Spleen (tissue), 11 donors: ENCODE data around the gene DMRTC2. TPM values are rescaled to one million over a fixed set of nuclear protein-coding genes. Genes with fewer than 3 reads are reported as not detected.

Source experiments
- DNase-seq: peaks from one replicate; pipeline ENCODE4 v3.0.0-alpha.2; 2020
- H3K27ac ChIP-seq, 8 donors: fragments of 200-600 bp; sonication (generic) in 7 of 8; 1 replicate in 4 of 8; 2 replicates in 4 of 8; pipeline versions ENCODE4 v1.5.0 to v1.8.0; 2016 to 2021; ENCODE audit warnings: inconsistent platforms in 4 of 8, mild to moderate bottlenecking in 4 of 8, moderate library complexity in 1 of 8
- H3K27me3 ChIP-seq, 7 donors: fragments of 200-600 bp; sonication (generic) in 6 of 7; replicated peaks in 1 of 7; 1 replicate in 4 of 7; 2 replicates in 3 of 7; pipeline versions ENCODE4 v1.5.0 to v1.8.0; 2016 to 2021; ENCODE audit warnings: inconsistent platforms in 3 of 7, mild to moderate bottlenecking in 1 of 7
- H3K36me3 ChIP-seq, 6 donors: fragments of 200-600 bp; sonication (generic) in 5 of 6; 1 replicate in 4 of 6; 2 replicates in 2 of 6; pipeline versions ENCODE4 v1.5.0 to v1.8.0; 2016 to 2021; ENCODE audit warnings: inconsistent platforms in 2 of 6
- H3K4me1 ChIP-seq, 6 donors: fragments of 200-600 bp; sonication (generic) in 5 of 6; 1 replicate in 3 of 6; 2 replicates in 3 of 6; pipeline versions ENCODE4 v1.5.0 to v1.8.0; 2016 to 2021; ENCODE audit warnings: inconsistent platforms in 3 of 6
- H3K4me3 ChIP-seq, 8 donors: fragments of 200-600 bp; sonication (generic) in 7 of 8; 1 replicate in 4 of 8; 2 replicates in 4 of 8; pipeline versions ENCODE4 v1.5.0 to v1.8.0; 2016 to 2021; ENCODE audit warnings: inconsistent platforms in 4 of 8, mild to moderate bottlenecking in 4 of 8, moderate library complexity in 2 of 8
- H3K9me3 ChIP-seq, 8 donors: fragments of 200-600 bp; sonication (generic) in 7 of 8; 1 replicate in 4 of 8; 2 replicates in 4 of 8; pipeline versions ENCODE4 v1.5.0 to v1.8.0; 2016 to 2021; ENCODE audit warnings: inconsistent platforms in 4 of 8
- POLR2A ChIP-seq, 3 donors: fragments of 450-650 bp; IDR thresholded peaks; one replicate each; pipeline ENCODE4 v1.5.1; 2017; ENCODE audit warnings: antibody characterized with exemption in 3 of 3, mild to moderate bottlenecking in 1 of 3
- POLR2AphosphoS5 ChIP-seq, 3 donors: sonication (generic); formaldehyde crosslinking; IDR thresholded peaks; one replicate each; pipeline ENCODE4 v1.5.1; 2017; ENCODE audit warnings: antibody characterized with exemption in 3 of 3
- WGBS, 5 donors: extraction: QIAGEN DNeasy Blood & Tissue Kit in 3 of 5; methylation state at CpG; one replicate each; pipeline versions ENCODE4 v1.1.5 to v1.1.7; 2013 to 2018; 5-methylcytosine and 5-hydroxymethylcytosine counted together
- intact Hi-C: fragments of 100-400 bp; cut with DNase I; formaldehyde crosslinking; loops from one replicate; pipeline ENCODE4 v1.15.0; 2023; ENCODE audit warnings: low total_unique reads
- polyA plus RNA-seq, 3 donors: library from polyadenylated mRNA; stranded (reverse); fragments of 200-250 nt; gene quantifications; one replicate each; pipeline ENCODE4 v1.2.1, GENCODE V29; 2013
- total RNA-seq, 7 donors: library from RNA; depleted of rRNA in 3 of 7; stranded (reverse); fragments of >200 nt in 3 of 7; fragmentation: NEBNext Ultra II Directional in 4 of 7; extraction: Animal tissue kit (Norgen Biotek cat#: 25700) in 4 of 7; gene quantifications; one replicate each; pipeline versions ENCODE4 v1.1.0 to v1.2.1, GENCODE V29; 2016 to 2021
- TF ChIP-seq, protein P1 (sequence below), 11 experiments: fragments of 200-600 bp in 7 of 11; fragments of 450-650 bp in 4 of 11; sonication (generic) in 4 of 11; IDR thresholded peaks in 8 of 11; conservative IDR thresholded peaks in 3 of 11; 1 replicate in 7 of 11; 2 replicates in 4 of 11; pipeline versions ENCODE4 v1.4.0 to v1.8.0; 2016 to 2021; ENCODE audit warnings: antibody characterized with exemption in 11 of 11, inconsistent platforms in 4 of 11, mild to moderate bottlenecking in 1 of 11
- donor health status: healthy with polysubstance abuse.
- donor health status: DM: no; HTN: no; CAD: no; lungs with moderate emphysema.
- donor health status: DM: no; HTN: no; CAD: no.
- donor health status: Bipolar disorder and iron deficiency.
- donor health status: healthy.
- donor health status: DM: no; HTN: no; CAD: no.
- donor health status: DM: yes; HTN: yes; CAD: no.

Gene DMRTC2
- total and polyA plus RNA-seq, 10 donors, result not detected

DNA sequence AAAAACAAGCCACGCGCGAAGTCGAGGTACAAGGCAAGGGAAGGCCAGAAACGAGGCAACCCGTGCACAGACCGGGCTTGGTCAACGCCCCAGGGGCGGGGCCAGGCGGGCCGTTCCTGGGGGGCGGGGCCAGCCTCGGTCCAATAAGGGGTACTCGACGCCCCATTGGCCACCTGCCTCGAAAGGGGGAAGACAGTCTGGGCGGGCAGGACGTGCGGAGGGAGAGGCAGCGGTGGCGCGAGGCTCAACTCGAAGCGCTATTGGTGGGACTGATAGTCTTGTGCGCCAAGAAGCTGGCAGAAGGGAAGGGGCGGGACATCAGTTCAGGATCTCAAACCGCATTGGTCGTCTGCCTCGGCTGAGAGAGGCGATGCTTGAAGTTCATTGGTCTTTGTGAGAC, 241 bp upstream of the DMRTC2 start, which contains the start of gene LYPD4:
Gene LYPD4, minus strand, starts transcription at position 83 of the 400 bp plus-strand sequence. CDS start 5,398 bp downstream, outside the sequence.
- TF ChIP-seq, protein P1, sequence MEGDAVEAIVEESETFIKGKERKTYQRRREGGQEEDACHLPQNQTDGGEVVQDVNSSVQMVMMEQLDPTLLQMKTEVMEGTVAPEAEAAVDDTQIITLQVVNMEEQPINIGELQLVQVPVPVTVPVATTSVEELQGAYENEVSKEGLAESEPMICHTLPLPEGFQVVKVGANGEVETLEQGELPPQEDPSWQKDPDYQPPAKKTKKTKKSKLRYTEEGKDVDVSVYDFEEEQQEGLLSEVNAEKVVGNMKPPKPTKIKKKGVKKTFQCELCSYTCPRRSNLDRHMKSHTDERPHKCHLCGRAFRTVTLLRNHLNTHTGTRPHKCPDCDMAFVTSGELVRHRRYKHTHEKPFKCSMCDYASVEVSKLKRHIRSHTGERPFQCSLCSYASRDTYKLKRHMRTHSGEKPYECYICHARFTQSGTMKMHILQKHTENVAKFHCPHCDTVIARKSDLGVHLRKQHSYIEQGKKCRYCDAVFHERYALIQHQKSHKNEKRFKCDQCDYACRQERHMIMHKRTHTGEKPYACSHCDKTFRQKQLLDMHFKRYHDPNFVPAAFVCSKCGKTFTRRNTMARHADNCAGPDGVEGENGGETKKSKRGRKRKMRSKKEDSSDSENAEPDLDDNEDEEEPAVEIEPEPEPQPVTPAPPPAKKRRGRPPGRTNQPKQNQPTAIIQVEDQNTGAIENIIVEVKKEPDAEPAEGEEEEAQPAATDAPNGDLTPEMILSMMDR (IDR thresholded peaks at IDR 0.05 in 8 of 11, conservative IDR thresholded peaks at IDR 0.05 in 3 of 11), result no peak
- TF ChIP-seq POLR2AphosphoS5 (IDR thresholded peaks at IDR 0.05), result no peak
- no peak for TF ChIP-seq POLR2A (IDR thresholded peaks at IDR 0.05)
- Histone ChIP-seq H3K27ac (no peak within 1 kb of the TSS), H3K9me3 (peaks cover 0 to 3% (median 0%) of the 10 kb centered on the region in 8 donors), H3K27me3 (peaks cover 0 to 18% (median 0%) of the 10 kb centered on the region in 7 donors), H3K36me3 (no peaks in the 10 kb centered on the region), H3K4me3 (no peak within 1 kb of the TSS), H3K4me1 (no peaks in the 10 kb centered on the region)
- intact Hi-C loops, result no loop called here
- WGBS, 5 donors, result 81 to 88% (median 84%) methylated on average over 30 of the region's 30 CpGs
- DNase-seq, result no peak

DNA sequence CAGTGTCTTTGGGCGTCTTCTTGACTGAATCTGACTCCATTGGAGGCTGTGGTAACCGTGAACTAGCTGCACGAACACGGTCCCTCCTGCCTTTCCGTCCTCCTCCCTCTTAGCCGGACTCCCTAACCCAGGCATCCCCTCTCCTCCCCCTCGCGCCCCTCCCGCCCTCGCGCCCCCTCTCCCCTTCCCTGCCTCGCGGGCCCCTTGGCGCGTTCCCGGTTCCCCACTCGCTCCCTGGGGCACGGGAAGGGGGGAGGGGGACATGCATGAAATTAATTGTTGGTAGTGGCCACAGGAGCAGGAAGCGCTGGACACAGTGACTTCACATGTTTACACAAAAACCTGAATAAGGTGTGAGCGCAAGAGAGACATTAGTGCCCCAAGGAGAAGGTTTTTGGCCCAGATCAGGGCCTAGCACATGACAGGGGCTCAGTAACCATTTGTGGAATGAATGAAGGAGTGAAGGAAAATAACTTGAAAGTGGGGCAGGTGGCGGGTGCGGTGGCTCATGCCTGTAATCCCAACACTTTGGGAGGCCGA, 279 bp downstream of the DMRTC2 start:
- Histone ChIP-seq H3K4me1 (no peaks in the 10 kb centered on the region), H3K4me3 (no peak overlapping the region), H3K36me3 (no peaks in the 10 kb centered on the region), H3K9me3 (peaks cover 0 to 3% (median 0%) of the 10 kb centered on the region in 8 donors), H3K27me3 (peaks cover 0 to 18% (median 0%) of the 10 kb centered on the region in 7 donors), H3K27ac (no peak overlapping the region)
- no peak for TF ChIP-seq POLR2AphosphoS5 (IDR thresholded peaks at IDR 0.05)
- no peak for TF ChIP-seq POLR2A (IDR thresholded peaks at IDR 0.05)
- TF ChIP-seq, protein P1 (IDR thresholded peaks at IDR 0.05 in 8 of 11, conservative IDR thresholded peaks at IDR 0.05 in 3 of 11), result no peak
- no peak for DNase-seq
- WGBS, 5 donors, result 91 to 95% (median 93%) methylated on average over 16 to 23 of the region's 23 CpGs
- intact Hi-C loops, result no loop called here

GRCh38 chr19:41847351-41848105, 2.7 kb downstream of the DMRTC2 start:
- intact Hi-C loops, result no loop called here
- Histone ChIP-seq H3K27ac (no peak overlapping the region), H3K9me3 (peaks cover 0 to 3% (median 0%) of the 10 kb centered on the region in 8 donors), H3K27me3 (peaks cover 0 to 8% (median 0%) of the 10 kb centered on the region in 7 donors), H3K36me3 (no peaks in the 10 kb centered on the region), H3K4me3 (no peak overlapping the region), H3K4me1 (no peaks in the 10 kb centered on the region)
- WGBS, 5 donors, result 89 to 93% (median 90%) methylated on average over 15 to 19 of the region's 19 CpGs
- TF ChIP-seq POLR2AphosphoS5 (IDR thresholded peaks at IDR 0.05) (no peak), POLR2A (IDR thresholded peaks at IDR 0.05) (no peak)
- TF ChIP-seq, protein P1 (IDR thresholded peaks at IDR 0.05 in 8 of 11, conservative IDR thresholded peaks at IDR 0.05 in 3 of 11), result no peak
- no peak for DNase-seq

- 80 to 89% (median 83%) methylated on average over 6 of the region's 6 CpGs for WGBS, 5 donors
- Histone ChIP-seq H3K4me1 (no peaks in the 10 kb centered on the region), H3K9me3 (peaks cover 0 to 3% (median 0%) of the 10 kb centered on the region in 8 donors), H3K27ac (no peak overlapping the region), H3K36me3 (no peaks in the 10 kb centered on the region), H3K4me3 (no peak overlapping the region), H3K27me3 (peaks cover 0 to 7% (median 0%) of the 10 kb centered on the region in 7 donors)
- TF ChIP-seq POLR2AphosphoS5 (IDR thresholded peaks at IDR 0.05) (no peak), POLR2A (IDR thresholded peaks at IDR 0.05) (no peak)
- TF ChIP-seq, protein P1 (IDR thresholded peaks at IDR 0.05 in 8 of 11, conservative IDR thresholded peaks at IDR 0.05 in 3 of 11), result no peak
- no peak for DNase-seq
- intact Hi-C loops, result no loop called here
Measured at GRCh38 chr19:41848666-41849065, 3.8 kb downstream of the DMRTC2 start.
